Measurements from ENCODE around the gene IKBKG. TPM values are rescaled to one million over a fixed set of nuclear protein-coding genes. Genes with fewer than 3 reads are reported as not detected.
A peak's percentile ranks its signal among the peaks of the same experiment; 100 is the strongest.

IKBKG gene
- total and polyA plus RNA-seq, 2 of the 13 experiments (the other 11 are each of a cell fraction or from before 2014, with no cell fraction given), result 30.6 to 44.3 TPM

GRCh38 chrX:154526901-154527675, 20.3 kb upstream of the IKBKG start (continued):
- TF ChIP-seq ZNF383 (CRISPR knock-in tag; IDR thresholded peaks at IDR 0.05; ENCODE audit: borderline replicate concordance), result no peak
- no peak for TF ChIP-seq ZNF530 (CRISPR knock-in tag; IDR thresholded peaks at IDR 0.05; ENCODE audit: low read depth)
- no peak for TF ChIP-seq POLR2AphosphoS5 (IDR thresholded peaks at IDR 0.05; ENCODE audit: low read depth, low read length)
- TF ChIP-seq MYC (CRISPR knock-in tag; IDR thresholded peaks at IDR 0.05; ENCODE audit: borderline replicate concordance), result no peak
- TF ChIP-seq, protein P1, sequence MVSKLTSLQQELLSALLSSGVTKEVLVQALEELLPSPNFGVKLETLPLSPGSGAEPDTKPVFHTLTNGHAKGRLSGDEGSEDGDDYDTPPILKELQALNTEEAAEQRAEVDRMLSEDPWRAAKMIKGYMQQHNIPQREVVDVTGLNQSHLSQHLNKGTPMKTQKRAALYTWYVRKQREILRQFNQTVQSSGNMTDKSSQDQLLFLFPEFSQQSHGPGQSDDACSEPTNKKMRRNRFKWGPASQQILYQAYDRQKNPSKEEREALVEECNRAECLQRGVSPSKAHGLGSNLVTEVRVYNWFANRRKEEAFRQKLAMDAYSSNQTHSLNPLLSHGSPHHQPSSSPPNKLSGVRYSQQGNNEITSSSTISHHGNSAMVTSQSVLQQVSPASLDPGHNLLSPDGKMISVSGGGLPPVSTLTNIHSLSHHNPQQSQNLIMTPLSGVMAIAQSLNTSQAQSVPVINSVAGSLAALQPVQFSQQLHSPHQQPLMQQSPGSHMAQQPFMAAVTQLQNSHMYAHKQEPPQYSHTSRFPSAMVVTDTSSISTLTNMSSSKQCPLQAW (CRISPR knock-in tag; IDR thresholded peaks at IDR 0.05), result peak; percentile 61; the same call in 1 of the 2 replicates
- 0 out of 2 replicates have a peak, but pooled peaks have one; percentile 25 for TF ChIP-seq KDM5B (CRISPR knock-in tag; IDR thresholded peaks at IDR 0.05; ENCODE audit: borderline replicate concordance)
- TF ChIP-seq ATM (IDR thresholded peaks at IDR 0.05; ENCODE audit: borderline replicate concordance), result no peak
- TF ChIP-seq CSRNP1 (CRISPR knock-in tag; IDR thresholded peaks at IDR 0.05), result no peak
- no peak for TF ChIP-seq ZNF562 (CRISPR knock-in tag; IDR thresholded peaks at IDR 0.05; ENCODE audit: borderline replicate concordance)
- TF ChIP-seq XRCC5 (optimal IDR thresholded peaks at IDR 0.05; ENCODE audit: low read length), result peak; percentile 27
- no peak for TF ChIP-seq ZBTB4 (CRISPR knock-in tag; IDR thresholded peaks at IDR 0.05; ENCODE audit: borderline replicate concordance)
- no peak for TF ChIP-seq ZNF7 (CRISPR knock-in tag; IDR thresholded peaks at IDR 0.05)
- no peak for TF ChIP-seq SOX6 (IDR thresholded peaks at IDR 0.05)
- peak; percentile 27; the same call in 1 of the 2 replicates for TF ChIP-seq SOX6 (CRISPR knock-in tag; IDR thresholded peaks at IDR 0.05)
- TF ChIP-seq ZNF878 (CRISPR knock-in tag; IDR thresholded peaks at IDR 0.05), result no peak
- TF ChIP-seq PHF20 (CRISPR knock-in tag; IDR thresholded peaks at IDR 0.05), result no peak
- no peak for TF ChIP-seq RBM22 (optimal IDR thresholded peaks at IDR 0.05; ENCODE audit: low read length)
- TF ChIP-seq PTBP1 (IDR thresholded peaks at IDR 0.05; ENCODE audit: low read depth, low read length, poor library complexity, severe bottlenecking), result no peak
- peak; percentile 29; the same call in 1 of the 2 replicates for TF ChIP-seq SMC3 (IDR thresholded peaks at IDR 0.05; ENCODE audit: low read length)
- TF ChIP-seq ETV5 (CRISPR knock-in tag; IDR thresholded peaks at IDR 0.05; ENCODE audit: borderline replicate concordance), result no peak; the same call in 1 of the 2 replicates
- no peak for TF ChIP-seq FOXA3 (CRISPR knock-in tag; IDR thresholded peaks at IDR 0.05)
- TF ChIP-seq, protein P2, sequence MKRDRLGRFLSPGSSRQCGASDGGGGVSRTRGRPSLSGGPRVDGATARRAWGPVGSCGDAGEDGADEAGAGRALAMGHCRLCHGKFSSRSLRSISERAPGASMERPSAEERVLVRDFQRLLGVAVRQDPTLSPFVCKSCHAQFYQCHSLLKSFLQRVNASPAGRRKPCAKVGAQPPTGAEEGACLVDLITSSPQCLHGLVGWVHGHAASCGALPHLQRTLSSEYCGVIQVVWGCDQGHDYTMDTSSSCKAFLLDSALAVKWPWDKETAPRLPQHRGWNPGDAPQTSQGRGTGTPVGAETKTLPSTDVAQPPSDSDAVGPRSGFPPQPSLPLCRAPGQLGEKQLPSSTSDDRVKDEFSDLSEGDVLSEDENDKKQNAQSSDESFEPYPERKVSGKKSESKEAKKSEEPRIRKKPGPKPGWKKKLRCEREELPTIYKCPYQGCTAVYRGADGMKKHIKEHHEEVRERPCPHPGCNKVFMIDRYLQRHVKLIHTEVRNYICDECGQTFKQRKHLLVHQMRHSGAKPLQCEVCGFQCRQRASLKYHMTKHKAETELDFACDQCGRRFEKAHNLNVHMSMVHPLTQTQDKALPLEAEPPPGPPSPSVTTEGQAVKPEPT (CRISPR knock-in tag; IDR thresholded peaks at IDR 0.05; ENCODE audit: low read depth), result no peak
